COLO668 (cell line): ENCODE results near the gene NCAPD2.

Experiments
- DNase-seq: peaks from one replicate; lab custom pipeline; 2025; ENCODE audit not compliant: unreplicated experiment; lab: John Stamatoyannopoulos, UW

Gene NCAPD2

DNA sequence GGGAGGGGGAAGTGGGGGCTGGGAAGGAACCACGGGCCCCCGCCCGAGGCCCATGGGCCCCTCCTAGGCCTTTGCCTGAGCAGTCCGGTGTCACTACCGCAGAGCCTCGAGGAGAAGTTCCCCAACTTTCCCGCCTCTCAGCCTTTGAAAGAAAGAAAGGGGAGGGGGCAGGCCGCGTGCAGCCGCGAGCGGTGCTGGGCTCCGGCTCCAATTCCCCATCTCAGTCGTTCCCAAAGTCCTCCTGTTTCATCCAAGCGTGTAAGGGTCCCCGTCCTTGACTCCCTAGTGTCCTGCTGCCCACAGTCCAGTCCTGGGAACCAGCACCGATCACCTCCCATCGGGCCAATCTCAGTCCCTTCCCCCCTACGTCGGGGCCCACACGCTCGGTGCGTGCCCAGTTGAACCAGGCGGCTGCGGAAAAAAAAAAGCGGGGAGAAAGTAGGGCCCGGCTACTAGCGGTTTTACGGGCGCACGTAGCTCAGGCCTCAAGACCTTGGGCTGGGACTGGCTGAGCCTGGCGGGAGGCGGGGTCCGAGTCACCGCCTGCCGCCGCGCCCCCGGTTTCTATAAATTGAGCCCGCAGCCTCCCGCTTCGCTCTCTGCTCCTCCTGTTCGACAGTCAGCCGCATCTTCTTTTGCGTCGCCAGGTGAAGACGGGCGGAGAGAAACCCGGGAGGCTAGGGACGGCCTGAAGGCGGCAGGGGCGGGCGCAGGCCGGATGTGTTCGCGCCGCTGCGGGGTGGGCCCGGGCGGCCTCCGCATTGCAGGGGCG, 40.2 kb downstream of the NCAPD2 start, which contains the start of gene GAPDH:
Gene GAPDH (plus strand): TSS at position 595 of the 772 bp plus-strand sequence. CDS start 316 bp downstream, outside the sequence.
- DNase-seq: peak; percentile 92

DNA sequence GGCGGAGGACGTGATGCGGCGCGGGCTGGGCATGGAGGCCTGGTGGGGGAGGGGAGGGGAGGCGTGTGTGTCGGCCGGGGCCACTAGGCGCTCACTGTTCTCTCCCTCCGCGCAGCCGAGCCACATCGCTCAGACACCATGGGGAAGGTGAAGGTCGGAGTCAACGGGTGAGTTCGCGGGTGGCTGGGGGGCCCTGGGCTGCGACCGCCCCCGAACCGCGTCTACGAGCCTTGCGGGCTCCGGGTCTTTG, 40.7 kb downstream of the NCAPD2 start:
- peak; percentile 84 for DNase-seq

DNA sequence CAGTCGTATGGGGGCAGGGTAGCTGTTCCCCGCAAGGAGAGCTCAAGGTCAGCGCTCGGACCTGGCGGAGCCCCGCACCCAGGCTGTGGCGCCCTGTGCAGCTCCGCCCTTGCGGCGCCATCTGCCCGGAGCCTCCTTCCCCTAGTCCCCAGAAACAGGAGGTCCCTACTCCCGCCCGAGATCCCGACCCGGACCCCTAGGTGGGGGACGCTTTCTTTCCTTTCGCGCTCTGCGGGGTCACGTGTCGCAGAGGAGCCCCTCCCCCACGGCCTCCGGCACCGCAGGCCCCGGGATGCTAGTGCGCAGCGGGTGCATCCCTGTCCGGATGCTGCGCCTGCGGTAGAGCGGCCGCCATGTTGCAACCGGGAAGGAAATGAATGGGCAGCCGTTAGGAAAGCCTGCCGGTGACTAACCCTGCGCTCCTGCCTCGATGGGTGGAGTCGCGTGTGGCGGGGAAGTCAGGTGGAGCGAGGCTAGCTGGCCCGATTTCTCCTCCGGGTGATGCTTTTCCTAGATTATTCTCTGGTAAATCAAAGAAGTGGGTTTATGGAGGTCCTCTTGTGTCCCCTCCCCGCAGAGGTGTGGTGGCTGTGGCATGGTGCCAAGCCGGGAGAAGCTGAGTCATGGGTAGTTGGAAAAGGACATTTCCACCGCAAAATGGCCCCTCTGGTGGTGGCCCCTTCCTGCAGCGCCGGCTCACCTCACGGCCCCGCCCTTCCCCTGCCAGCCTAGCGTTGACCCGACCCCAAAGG, 41.2 kb downstream of the NCAPD2 start:
- peak; percentile 71 for DNase-seq

DNA sequence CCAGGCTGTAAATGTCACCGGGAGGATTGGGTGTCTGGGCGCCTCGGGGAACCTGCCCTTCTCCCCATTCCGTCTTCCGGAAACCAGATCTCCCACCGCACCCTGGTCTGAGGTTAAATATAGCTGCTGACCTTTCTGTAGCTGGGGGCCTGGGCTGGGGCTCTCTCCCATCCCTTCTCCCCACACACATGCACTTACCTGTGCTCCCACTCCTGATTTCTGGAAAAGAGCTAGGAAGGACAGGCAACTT, 41.7 kb downstream of the NCAPD2 start:
- DNase-seq: no peak

DNA sequence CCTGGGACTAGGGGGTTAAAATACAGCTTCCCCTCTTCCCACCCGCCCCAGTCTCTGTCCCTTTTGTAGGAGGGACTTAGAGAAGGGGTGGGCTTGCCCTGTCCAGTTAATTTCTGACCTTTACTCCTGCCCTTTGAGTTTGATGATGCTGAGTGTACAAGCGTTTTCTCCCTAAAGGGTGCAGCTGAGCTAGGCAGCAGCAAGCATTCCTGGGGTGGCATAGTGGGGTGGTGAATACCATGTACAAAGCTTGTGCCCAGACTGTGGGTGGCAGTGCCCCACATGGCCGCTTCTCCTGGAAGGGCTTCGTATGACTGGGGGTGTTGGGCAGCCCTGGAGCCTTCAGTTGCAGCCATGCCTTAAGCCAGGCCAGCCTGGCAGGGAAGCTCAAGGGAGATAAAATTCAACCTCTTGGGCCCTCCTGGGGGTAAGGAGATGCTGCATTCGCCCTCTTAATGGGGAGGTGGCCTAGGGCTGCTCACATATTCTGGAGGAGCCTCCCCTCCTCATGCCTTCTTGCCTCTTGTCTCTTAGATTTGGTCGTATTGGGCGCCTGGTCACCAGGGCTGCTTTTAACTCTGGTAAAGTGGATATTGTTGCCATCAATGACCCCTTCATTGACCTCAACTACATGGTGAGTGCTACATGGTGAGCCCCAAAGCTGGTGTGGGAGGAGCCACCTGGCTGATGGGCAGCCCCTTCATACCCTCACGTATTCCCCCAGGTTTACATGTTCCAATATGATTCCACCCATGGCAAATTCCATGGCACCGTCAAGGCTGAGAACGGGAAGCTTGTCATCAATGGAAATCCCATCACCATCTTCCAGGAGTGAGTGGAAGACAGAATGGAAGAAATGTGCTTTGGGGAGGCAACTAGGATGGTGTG, 42.3 kb downstream of the NCAPD2 start:
- DNase-seq: no peak

DNA sequence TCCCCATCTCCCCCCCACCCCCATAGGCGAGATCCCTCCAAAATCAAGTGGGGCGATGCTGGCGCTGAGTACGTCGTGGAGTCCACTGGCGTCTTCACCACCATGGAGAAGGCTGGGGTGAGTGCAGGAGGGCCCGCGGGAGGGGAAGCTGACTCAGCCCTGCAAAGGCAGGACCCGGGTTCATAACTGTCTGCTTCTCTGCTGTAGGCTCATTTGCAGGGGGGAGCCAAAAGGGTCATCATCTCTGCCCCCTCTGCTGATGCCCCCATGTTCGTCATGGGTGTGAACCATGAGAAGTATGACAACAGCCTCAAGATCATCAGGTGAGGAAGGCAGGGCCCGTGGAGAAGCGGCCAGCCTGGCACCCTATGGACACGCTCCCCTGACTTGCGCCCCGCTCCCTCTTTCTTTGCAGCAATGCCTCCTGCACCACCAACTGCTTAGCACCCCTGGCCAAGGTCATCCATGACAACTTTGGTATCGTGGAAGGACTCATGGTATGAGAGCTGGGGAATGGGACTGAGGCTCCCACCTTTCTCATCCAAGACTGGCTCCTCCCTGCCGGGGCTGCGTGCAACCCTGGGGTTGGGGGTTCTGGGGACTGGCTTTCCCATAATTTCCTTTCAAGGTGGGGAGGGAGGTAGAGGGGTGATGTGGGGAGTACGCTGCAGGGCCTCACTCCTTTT, 43.1 kb downstream of the NCAPD2 start:
- no peak for DNase-seq

DNA sequence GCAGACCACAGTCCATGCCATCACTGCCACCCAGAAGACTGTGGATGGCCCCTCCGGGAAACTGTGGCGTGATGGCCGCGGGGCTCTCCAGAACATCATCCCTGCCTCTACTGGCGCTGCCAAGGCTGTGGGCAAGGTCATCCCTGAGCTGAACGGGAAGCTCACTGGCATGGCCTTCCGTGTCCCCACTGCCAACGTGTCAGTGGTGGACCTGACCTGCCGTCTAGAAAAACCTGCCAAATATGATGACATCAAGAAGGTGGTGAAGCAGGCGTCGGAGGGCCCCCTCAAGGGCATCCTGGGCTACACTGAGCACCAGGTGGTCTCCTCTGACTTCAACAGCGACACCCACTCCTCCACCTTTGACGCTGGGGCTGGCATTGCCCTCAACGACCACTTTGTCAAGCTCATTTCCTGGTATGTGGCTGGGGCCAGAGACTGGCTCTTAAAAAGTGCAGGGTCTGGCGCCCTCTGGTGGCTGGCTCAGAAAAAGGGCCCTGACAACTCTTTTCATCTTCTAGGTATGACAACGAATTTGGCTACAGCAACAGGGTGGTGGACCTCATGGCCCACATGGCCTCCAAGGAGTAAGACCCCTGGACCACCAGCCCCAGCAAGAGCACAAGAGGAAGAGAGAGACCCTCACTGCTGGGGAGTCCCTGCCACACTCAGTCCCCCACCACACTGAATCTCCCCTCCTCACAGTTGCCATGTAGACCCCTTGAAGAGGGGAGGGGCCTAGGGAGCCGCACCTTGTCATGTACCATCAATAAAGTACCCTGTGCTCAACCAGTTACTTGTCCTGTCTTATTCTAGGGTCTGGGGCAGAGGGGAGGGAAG, 43.9 kb downstream of the NCAPD2 start:
- DNase-seq: peak; percentile 73

DNA sequence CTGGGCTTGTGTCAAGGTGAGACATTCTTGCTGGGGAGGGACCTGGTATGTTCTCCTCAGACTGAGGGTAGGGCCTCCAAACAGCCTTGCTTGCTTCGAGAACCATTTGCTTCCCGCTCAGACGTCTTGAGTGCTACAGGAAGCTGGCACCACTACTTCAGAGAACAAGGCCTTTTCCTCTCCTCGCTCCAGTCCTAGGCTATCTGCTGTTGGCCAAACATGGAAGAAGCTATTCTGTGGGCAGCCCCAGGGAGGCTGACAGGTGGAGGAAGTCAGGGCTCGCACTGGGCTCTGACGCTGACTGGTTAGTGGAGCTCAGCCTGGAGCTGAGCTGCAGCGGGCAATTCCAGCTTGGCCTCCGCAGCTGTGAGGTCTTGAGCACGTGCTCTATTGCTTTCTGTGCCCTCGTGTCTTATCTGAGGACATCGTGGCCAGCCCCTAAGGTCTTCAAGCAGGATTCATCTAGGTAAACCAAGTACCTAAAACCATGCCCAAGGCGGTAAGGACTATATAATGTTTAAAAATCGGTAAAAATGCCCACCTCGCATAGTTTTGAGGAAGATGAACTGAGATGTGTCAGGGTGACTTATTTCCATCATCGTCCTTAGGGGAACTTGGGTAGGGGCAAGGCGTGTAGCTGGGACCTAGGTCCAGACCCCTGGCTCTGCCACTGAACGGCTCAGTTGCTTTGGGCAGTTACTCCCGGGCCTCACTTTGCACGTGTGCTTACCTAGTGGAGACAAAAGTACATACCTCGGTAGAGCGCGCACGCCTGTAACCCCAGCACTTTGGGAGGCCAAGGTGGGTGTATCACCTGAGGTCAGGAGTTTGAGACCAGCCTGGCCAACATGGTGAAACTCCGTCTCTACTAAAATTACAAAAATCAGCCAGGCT, 44.8 kb downstream of the NCAPD2 start:
- DNase-seq: no peak

DNA sequence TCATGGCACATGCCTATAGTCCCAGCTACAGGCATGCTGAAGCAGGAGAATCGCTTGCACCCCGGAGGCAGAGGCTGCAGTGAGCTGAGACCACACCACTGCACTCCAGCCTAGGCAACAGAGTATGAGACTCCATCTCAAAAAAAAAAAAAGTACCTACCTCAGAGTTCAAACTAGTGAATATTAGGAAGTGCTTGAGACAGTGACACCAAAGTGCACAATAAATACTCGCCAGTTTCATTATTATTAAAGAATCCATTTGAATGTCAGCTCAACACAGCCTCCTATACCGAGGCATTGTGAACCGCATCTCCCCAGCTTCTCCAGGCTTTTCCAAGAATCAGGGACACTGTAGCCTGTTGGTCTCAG, 45.4 kb downstream of the NCAPD2 start:
- DNase-seq: no peak

DNA sequence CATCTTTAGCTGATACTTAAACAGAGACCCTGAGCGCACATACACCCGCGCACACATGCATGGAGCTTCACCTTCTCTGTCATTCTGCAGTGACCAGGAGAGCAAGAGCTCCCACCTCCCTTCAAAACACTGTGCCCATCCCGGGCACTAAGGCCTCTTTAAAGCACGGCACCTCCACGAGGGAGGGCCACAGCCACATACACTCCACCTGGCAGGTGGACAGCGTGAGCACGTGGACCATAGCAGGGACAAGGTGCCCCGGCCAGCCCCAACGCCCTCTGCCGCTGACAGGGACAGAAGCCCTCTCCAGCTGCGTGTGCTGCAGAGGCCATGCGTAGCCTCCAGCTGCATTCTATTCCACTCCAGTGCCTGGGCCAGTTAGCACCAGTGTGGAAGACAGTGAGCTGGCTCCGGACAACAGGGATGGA, 45.8 kb downstream of the NCAPD2 start:
- DNase-seq: peak; percentile 66

DNA sequence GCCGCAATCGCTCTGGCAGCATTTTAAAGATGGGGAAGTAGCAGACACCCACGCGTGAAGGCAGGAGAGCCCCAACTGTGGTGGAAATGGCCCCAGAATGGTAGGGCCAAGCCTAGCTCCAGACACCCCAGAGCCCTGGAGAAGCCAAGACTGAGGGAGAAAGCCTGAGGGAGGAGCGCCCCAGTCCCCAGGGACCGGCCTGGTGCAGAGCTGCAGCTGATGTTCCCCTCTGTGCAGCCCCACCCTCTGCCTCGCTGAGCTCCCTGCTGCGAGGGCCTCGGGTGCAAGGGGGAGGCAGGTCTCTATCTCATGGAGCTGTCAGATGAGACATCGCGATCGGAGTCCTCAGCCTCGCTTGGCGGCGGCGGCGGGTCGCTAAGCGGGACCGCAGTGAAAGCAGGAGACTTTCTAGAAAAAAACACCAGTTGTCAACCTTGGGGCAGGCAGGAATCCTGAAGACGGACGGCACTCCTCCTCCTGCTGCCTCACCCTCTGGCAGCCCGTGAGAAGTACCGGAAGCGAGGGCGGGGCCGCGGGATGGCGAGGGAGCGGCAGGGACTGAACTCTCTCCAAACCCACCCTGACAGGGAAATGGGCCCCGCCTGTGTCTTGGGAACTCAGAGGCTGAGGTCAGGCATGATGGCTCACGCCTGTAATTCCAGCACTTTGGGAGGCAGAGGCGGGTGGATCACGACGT, 46.4 kb downstream of the NCAPD2 start:
- peak; percentile 69 for DNase-seq

DNA sequence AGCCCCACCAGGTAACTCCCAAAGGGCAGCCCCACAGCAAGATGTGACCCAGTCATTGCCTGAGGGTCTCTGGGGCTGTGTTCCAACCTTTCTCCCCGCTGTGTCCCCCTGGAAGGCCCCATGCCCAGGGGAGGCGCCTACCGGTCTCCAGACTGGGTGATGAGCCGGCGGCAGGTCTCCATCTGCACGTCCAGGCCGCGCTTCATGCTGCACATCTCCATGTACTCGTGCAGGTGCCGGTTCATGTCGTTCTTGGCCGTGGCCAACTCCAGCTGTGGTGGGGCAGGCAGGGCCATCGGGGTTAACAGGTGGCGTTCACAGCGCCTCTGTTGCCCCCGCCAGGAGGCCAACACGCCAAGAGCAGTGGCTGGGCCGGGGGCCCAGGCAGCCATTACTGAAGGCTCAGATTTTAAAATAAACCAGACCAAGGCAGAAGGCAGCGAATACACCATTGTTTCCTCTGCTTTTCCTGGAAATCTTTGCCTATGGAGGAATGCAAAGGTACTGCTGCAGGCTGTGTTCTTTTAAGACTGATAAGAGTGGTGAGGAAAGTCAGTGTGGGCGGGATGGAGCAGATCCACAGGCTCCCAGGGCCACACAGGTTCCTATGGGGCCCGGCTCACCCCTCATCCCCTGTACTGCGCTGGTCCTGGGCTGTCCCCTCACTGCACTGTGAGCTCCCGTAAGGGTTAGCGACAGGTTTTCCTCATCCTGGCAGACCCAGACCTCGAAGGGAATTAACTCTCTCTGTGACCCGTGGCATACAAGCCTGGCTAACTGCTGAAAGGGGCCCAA, 47.7 kb downstream of the NCAPD2 start:
- peak; percentile 1 for DNase-seq

DNA sequence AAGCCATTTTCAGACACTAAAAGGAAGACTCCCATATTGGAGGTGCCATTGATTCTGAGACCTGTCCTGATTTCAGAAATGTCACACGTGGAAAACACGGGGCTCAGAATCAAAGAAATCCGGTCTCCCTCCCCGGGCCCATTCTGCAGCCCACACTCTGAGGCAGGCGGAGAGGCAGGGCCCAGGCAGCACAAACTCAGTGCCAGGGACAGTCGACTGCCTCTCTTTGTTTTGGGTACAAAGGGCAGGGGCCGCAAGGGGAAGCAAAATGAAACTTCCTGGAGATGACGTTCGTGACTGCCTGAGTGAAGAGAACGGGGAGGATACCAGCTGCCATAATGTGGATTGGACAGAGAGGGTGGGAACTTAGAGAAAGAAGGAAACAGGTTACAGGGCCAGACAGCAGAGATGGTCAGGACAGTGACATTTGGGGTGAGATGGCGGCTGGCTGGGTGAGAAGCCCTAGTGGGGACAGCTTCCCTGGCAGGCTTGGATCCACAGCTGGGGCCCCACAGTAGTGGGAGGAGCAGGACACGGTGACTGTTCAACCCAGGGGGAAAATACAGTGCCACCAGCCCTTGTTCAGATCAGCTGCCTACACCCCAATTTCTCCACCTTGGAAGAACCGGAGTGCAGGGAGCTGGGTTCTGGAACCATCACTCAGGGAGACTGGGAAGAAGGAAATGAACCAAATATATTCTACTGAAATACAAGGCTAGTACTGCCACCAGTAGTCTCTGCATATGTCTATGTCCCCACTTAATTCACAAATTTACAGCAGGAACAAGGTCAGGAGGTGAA, 48.5 kb downstream of the NCAPD2 start:
- DNase-seq: peak; percentile 66

DNA sequence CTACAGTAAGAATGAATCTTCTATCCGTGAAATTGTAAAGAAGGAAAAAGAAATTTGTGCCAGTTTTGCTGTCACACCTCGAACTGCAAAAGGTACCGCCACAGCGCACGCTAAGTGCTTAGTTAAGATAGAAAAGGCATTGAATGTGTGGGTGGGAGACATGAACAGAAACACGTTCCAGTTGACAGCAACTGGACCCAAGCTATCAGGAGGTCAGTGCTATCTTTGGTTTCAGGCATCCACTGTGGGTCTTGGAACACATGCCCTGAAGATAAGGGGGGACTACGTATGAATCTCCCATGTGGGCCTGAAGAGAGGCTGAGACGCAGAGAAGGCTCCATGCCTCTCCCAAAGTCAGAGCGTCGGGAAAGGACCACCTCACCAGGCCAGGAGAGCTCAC, 52.1 kb downstream of the NCAPD2 start:
- no peak for DNase-seq

DNA sequence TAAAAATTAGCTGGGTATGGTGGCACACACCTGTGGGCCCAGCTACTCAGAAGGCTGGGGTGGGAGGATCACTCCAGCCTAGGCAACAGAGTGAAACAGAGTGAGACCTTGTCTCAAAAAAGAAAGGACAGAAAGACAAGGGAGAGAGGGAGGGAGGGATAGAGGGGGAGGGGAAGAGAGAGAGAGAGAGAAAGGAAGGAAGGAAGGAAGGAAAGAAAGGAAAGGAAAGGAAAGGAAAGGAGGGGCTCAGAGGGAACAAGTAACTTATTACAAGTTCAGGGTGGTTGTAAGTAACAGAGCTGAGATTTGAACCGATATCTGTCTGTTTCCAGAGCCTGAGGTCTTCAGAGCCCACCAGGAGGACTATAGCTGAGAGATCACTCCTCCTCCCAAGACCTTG, 53.7 kb downstream of the NCAPD2 start:
- no peak for DNase-seq

DNA sequence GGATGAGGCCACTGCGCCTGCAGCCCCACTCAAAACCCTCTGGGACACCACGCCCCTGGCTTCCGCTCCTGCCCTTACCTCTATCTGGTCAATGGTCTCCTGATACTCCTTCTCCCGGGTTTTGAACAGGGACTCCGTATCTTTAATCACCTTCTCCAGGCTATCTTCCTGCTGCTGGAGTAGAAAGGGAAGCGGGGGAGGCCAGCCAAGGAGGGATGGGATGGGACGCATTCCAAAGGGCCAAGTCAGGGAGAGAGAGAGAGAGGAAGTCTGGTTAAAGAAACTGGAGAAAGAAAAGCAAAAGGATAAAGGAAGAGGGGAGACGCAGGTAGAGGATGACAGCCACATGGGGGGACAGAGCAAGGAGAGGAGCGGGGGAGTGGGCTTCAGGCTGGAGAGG, 54.1 kb downstream of the NCAPD2 start:
- no peak for DNase-seq

DNA sequence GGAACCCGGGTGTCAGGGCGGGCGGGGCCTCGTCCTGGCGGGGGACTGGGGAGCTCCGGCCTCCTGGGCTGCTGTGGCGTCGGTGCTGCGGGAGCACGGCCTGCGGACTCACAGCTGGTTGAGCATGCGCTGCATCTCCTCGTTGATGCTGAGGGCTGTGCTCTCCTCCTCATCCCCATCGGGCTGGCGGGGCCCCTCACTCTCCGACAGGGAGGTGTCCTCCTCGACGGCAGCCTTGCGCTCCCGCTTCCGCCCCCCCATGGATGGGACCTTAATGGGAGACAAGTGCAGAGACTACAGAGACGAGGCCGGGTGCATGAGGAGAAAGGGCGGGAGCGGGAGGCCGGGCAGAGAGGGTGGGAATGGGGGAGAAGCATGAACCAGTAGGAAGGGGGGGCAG, 54.7 kb downstream of the NCAPD2 start:
- no peak for DNase-seq
